Ishikawa (cell line): ENCODE results near the gene WHRN.

ENCODE experiments used
- CEBPB ChIP-seq: IDR thresholded peaks from 2 replicates; pipeline ENCODE4 v1.6.1; 2012
- CREB1 ChIP-seq: IDR thresholded peaks from 2 replicates; pipeline ENCODE4 v1.6.1; 2012; ENCODE audit warnings: low read depth
- EGR1 ChIP-seq: IDR thresholded peaks from 2 replicates; pipeline ENCODE4 v1.6.1; 2012
- EP300 ChIP-seq: IDR thresholded peaks from 2 replicates; pipeline ENCODE4 v1.6.1; 2012; ENCODE audit warnings: borderline replicate concordance
- FOXM1 ChIP-seq: IDR thresholded peaks from 2 replicates; pipeline ENCODE4 v1.6.1; 2012; ENCODE audit warnings: low read depth, borderline replicate concordance
- NFIC ChIP-seq: IDR thresholded peaks from 2 replicates; pipeline ENCODE4 v1.6.1; 2012
- RAD21 ChIP-seq: IDR thresholded peaks from 2 replicates; pipeline ENCODE4 v1.6.1; 2012; ENCODE audit warnings: low read depth
- TAF1 ChIP-seq: IDR thresholded peaks from 2 replicates; pipeline ENCODE4 v1.6.1; 2012; ENCODE audit warnings: low read depth, mild to moderate bottlenecking
- TCF12 ChIP-seq: IDR thresholded peaks from 2 replicates; pipeline ENCODE4 v1.6.1; 2012; ENCODE audit warnings: low read depth
- TEAD4 ChIP-seq: IDR thresholded peaks from 2 replicates; pipeline ENCODE4 v1.6.1; 2012
- YY1 ChIP-seq: IDR thresholded peaks from 2 replicates; pipeline ENCODE4 v1.6.1; 2012; ENCODE audit warnings: low read depth
- ZBTB7A ChIP-seq: IDR thresholded peaks from 2 replicates; pipeline ENCODE4 v1.6.1; 2012; ENCODE audit warnings: low read depth
- TF ChIP-seq, protein P1 (sequence below): IDR thresholded peaks from 2 replicates; pipeline ENCODE4 v1.6.1; 2012
- TF ChIP-seq, protein P2 (sequence below): IDR thresholded peaks from 2 replicates; pipeline ENCODE4 v1.6.1; 2012; ENCODE audit warnings: low read depth, mild to moderate bottlenecking
- TF ChIP-seq, protein P3 (sequence below): IDR thresholded peaks from 2 replicates; pipeline ENCODE4 v1.6.1; 2012

Gene WHRN

DNA sequence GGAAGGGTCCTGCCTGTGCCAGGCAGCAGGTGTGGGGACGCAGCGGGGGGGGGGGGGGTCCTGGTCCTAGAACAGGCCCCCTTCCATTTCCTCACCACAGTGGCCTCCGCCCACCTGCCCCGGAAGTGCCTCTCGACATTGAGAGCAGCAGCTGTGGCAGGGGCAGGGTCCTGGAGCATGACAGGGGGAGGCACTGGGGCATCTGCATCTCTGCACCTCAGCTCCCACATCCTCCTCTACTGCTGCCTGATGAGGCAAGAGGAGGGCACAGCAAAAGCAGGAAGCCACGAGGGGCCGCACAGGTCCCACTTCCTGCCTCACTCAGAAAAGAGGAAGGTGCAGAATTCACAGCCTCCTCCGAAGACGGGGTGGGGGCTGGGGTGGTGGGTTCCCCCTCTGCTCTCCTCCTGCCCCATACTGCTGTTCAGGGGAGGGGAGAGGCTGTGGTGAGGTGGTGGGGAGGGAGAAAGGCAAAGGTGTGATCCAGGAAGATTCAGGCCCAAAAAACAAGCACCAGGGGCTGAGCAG, 132.3 kb downstream of the WHRN start:
- TF ChIP-seq, protein P1, sequence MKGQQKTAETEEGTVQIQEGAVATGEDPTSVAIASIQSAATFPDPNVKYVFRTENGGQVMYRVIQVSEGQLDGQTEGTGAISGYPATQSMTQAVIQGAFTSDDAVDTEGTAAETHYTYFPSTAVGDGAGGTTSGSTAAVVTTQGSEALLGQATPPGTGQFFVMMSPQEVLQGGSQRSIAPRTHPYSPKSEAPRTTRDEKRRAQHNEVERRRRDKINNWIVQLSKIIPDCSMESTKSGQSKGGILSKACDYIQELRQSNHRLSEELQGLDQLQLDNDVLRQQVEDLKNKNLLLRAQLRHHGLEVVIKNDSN, result no peak
- TF ChIP-seq TAF1, result no peak
- TF ChIP-seq ZBTB7A, result no peak
- TF ChIP-seq CREB1, result no peak
- no peak for TF ChIP-seq TEAD4
- no peak for TF ChIP-seq NFIC
- no peak for TF ChIP-seq EP300
- TF ChIP-seq TCF12, result no peak
- TF ChIP-seq CEBPB, result no peak
- TF ChIP-seq RAD21, result no peak

DNA sequence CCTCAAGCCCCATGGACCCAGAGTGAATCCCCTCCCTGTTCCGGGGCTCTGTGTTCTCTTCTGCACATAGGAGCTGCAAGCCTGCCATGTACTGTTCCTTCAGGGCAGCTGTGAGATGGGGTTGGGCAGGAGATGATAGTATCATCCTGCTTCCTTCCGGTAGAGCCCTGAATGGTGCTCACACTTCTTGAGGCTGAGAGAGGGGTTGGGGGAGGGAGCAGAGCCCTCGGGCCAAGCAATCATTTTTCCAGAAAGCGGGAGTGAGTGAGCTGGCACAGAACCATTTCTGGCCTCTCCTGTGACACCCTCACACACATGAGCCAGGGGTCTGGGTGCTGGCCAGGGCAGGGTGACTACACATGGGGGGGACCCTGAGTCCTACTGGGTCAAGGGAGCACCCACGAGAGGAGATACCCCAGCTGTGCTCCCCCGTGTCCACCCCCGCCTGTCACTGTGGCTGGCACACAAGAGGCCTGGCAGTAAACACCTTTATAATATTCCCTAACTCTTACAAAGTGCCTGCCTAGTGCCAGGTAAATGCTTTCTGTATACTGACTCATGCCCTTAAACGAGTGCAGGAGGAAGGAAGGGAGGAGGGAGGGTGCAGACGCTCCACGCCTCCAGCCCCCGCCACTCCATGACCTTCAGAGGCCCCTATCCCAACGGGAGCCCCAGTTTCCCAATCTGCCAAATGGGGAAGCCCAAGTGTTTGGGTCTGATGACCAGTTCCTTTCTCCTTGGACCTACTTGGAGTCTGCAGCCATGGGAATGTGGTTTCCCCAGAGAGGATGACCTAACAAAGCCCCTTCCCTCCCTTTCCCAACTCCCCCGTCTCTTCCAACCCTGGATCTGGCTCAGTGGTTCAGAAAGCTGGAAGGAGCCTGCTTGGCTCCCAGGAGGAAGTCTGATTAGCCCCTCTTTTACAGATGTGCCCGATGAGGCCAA, 133.0 kb downstream of the WHRN start:
- TF ChIP-seq TCF12 (no peak), NFIC (no peak), EGR1 (no peak), TEAD4 (no peak), CREB1 (no peak), CEBPB (no peak), YY1 (no peak), RAD21 (no peak), ZBTB7A (no peak), EP300 (no peak), FOXM1 (no peak), TAF1 (no peak)
- TF ChIP-seq, protein P1, result no peak
- TF ChIP-seq, protein P2, sequence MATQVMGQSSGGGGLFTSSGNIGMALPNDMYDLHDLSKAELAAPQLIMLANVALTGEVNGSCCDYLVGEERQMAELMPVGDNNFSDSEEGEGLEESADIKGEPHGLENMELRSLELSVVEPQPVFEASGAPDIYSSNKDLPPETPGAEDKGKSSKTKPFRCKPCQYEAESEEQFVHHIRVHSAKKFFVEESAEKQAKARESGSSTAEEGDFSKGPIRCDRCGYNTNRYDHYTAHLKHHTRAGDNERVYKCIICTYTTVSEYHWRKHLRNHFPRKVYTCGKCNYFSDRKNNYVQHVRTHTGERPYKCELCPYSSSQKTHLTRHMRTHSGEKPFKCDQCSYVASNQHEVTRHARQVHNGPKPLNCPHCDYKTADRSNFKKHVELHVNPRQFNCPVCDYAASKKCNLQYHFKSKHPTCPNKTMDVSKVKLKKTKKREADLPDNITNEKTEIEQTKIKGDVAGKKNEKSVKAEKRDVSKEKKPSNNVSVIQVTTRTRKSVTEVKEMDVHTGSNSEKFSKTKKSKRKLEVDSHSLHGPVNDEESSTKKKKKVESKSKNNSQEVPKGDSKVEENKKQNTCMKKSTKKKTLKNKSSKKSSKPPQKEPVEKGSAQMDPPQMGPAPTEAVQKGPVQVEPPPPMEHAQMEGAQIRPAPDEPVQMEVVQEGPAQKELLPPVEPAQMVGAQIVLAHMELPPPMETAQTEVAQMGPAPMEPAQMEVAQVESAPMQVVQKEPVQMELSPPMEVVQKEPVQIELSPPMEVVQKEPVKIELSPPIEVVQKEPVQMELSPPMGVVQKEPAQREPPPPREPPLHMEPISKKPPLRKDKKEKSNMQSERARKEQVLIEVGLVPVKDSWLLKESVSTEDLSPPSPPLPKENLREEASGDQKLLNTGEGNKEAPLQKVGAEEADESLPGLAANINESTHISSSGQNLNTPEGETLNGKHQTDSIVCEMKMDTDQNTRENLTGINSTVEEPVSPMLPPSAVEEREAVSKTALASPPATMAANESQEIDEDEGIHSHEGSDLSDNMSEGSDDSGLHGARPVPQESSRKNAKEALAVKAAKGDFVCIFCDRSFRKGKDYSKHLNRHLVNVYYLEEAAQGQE, result no peak
- TF ChIP-seq, protein P3, sequence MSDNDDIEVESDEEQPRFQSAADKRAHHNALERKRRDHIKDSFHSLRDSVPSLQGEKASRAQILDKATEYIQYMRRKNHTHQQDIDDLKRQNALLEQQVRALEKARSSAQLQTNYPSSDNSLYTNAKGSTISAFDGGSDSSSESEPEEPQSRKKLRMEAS, result no peak

DNA sequence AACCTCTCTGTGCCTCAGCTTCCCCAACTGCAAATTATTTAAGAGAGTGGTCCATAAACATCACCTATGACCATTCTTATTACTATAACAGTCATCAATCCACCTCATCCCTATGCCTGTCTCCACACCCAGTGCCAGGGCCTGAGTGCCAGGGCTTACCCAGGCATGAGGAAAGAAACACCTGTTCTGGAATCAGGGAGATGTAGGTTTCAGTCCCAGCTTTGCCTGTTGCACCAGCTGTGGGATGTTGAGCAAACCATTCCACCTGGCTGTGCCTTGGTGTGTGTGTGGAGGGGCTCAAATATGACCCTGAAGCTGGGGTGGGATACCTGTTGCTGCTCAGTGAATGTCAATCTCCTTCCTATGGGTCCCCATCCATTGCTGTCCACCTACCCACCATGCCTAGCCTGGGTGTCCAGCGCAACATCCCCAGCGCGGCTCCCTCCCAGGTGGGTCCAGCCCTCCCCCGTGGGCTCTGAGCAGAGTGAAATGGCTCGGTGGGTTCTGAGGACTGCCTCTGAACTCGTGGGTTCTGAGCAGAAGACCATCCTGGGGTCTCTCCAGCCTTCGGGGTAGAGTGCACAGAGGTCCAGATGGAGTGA, 133.8 kb downstream of the WHRN start:
- TF ChIP-seq CREB1, result no peak
- no peak for TF ChIP-seq NFIC
- TF ChIP-seq, protein P3, result no peak
- no peak for TF ChIP-seq CEBPB
- no peak for TF ChIP-seq FOXM1
- no peak for TF ChIP-seq RAD21
- TF ChIP-seq TEAD4, result no peak
- TF ChIP-seq, protein P2, result no peak
- TF ChIP-seq EP300, result no peak

DNA sequence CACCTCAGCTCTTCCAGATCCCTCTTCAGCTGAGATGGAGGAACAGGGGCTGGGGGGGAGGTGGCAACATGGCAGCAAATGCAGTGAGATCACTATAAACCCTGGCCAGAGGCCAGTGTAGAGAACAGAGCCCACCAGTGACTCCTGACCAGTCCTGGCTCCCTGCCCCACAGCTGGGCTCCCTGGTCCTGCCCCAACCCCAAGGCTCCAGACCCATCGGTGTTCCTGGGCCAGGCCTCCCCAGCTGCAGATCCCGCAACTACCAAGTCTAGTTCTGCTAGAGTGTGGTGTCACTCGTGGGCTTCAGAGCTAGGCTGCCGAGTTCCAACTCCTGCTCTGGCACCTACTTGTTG, 134.3 kb downstream of the WHRN start:
- TF ChIP-seq CREB1, result no peak
- no peak for TF ChIP-seq TCF12
- no peak for TF ChIP-seq FOXM1
- no peak for TF ChIP-seq EGR1
- TF ChIP-seq TEAD4, result no peak
- TF ChIP-seq TAF1, result no peak
- no peak for TF ChIP-seq ZBTB7A

DNA sequence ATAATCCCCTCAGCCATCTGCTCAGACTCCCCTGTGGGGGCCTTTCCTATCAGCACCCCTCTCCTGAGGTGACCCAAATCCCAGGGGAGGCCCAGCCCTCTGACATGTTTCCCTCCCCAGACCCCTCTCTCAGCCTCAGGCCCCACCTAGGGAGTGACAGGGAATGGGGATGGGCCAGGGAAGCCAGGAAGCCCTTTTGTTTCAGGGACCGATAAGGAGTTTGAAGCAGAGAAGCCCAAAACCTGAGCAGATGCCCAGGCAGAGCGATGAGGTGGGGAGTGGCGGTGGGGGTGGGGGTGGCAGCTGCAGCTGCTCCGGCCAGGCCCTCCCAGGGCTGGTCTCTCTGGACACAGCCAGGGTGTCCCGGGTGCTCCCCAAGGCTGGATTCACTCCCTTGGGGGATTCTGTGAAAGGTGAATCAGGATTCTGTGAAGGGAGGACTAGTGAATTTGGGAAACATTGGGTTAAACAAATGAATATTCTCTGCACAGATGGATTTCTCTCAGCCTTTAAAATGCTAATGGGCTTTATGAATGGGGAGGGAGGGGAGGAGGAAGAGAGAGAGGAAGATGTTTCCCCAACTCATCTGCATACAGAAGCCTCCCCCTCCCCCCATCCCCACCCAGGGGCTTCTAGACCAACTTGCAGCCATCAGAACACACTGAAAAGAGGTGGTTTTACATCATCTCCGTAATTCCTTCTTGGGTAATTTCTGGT, 134.9 kb downstream of the WHRN start:
- TF ChIP-seq, protein P3, result no peak
- TF ChIP-seq CEBPB, result no peak
